GM18861 (cell line): Measurements from ENCODE around the gene GGT1.
"Not testable (repeated sequence)": the region's sequence is repeated elsewhere in the genome, so short reads cannot be mapped to it uniquely, and the experiment has no call there.

Source experiments
- ATAC-seq: cut with Tn5 transposase; IDR thresholded peaks from one replicate; pipeline ENCODE4 v1.9.1; 2021; ENCODE audit not compliant: unreplicated experiment

The GGT1 gene

DNA sequence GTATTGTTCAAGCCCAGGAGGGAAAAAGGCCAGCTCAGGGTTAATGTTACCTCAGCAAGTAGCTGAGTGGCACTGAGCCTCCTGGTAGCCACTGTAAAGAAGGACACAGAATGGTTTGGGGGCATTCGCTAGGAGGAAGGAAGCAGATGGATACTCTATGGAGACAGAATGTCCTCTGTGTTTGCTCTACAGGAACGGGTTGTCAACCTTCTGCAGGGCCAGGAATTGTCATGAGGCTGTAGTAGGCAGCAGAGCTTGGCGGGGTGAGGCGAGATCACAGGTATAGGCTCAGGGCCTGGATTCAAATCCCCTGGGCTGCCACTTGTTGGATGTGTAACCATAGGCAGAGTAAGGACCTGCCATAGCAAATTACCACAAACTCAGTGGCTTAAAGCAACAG, 7.1 kb upstream of the GGT1 start:
- ATAC-seq: no peak

DNA sequence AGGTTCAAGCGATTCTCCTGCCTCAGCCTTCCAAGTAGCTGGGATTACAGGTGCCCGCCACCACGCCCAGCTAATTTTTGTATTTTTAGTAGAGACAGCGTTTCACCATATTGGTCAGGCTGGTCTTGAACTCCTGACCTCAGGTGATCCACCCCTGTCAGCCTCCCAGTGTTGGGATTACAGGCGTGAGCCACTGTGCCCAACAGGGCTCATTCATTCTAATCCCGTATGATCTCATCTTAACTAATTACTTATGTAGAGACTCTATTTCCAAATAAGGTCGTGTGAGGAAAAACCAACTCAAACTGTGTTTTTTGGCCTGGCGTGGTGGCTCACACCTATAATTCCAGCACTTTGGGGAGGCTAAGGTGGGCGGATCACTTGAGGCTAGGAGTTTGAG, 5.9 kb upstream of the GGT1 start:
- not testable (repeated sequence) for ATAC-seq

DNA sequence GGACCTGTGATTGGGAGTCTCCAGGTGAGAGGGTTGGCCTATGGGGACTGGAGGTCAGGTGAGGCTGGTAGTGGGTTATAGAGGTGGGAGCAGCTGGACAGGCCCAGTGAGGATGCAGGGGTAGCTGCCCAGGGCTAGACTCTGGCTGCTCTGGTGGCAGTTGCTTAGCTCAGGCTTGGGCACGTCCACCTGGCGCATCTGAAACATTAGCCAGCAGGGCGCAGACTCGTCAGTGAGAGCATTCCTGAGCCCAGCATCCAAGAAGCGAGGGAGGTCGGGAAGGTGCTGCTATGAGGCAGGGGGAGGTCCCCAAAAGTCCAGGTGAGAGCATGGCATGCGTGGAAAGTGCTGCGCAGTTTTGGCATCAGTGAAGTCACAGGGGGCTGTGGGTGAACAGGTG, 3.5 kb upstream of the GGT1 start:
- ATAC-seq: no peak

DNA sequence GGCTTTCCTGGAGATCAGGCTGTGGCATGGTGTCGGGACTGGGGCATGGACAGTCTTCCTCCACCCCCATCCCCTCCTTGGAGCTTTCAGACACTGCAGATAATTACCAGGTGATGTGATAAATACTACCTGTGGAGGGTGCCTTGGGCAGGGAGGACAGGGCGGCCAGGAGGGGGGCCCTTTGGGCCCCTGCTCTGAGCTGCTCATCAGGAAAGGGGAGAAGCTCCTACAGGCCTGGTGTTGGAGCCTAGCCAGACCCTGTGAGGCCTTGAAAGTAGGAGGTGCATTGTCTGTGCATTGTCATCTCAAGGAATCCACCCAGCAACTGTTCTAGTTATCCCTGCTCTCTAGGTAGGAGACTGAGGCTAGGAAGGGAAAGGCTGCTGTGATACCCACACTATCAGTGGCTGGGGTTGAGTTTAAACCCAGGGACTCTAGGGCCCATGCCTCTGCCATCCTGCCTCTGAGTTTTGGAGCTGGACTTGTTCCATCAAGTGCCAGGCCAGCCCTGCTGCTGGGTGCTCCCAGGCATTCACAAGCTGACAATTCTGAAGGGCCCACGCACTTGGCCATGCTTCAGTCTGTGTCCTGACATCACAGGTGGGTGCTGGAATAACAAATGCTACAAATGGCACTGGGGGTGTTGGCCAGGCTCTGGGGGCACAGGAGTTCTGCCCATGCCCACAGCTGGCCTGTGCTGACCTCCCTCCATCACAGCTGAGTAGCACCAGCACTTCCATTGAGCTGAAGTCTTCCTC, 2.9 kb upstream of the GGT1 start:
- not testable (repeated sequence) for ATAC-seq

DNA sequence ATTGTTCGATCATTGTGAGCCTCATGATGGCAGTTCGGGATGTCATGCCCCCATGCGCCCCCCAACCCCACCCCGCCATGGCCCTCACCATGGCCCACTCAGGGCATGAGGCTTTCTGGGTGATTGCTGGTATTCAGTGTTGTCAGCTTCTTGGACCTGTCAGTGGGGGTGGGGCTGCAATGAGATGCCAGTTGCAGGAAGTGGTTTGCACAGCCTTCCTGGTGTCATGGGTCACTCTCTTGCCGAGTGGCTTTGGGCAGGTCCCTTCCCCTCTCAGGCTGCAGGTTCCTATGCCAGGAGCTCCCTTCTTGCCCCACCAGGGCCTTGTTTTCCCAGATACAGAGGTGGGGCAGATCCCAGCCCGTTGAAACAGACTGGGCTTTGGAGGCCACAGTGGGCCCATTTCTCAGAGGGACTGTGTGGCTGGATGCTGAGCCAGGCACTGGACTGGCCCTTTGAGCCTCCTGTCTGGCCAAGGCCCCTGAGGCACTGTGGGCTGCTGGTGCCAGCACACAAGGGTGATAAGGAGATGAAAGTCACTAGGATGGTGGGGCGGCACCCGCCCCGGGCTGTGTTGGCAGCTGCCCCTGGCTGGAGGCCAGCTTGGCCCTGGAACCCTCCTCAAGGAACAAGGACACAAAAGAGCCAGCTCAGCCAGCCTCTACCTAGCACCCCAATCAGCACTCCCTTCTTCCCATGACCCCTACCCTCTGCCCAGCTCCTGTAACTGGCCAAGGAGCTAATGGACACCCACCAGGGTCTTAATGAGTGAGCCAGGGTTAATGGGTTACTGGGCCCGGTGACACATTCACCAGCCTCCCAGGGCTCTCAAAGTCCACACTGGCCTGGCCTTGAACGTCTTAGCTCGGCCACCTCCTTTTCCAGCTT, 1.5 kb upstream of the GGT1 start:
- no peak for ATAC-seq

DNA sequence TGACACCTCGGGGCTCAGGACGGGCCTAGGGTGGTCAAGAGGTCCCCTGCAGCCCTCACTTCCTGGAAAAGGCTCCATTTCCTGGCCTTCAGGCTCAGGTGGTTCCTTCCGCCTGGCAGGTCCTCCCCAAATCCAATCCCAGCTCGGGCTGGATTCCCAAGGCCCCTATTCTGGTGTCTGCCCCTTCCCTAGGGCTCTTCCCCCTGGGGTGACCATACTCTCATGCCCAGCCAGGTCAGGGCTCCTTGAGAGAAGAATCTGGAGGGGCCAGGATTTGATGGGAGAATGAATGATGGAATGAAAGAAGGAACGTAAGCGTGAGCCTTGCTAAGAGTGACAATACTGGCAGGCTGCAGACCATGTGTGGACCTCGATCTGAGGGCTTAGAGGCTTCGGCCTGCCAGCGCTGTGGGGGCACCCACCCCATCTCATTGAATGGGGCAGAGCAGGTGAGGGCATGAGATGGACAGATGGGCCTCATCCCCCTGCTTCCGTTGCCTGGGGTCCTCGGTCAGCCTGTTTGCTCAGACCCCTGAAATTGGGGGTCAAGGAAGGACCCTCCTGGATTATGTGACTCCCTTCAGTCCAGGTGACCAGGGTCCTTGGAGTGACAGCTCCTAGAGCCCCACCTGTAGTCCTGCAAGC, 766 bp upstream of the GGT1 start:
- not testable (repeated sequence) for ATAC-seq

DNA sequence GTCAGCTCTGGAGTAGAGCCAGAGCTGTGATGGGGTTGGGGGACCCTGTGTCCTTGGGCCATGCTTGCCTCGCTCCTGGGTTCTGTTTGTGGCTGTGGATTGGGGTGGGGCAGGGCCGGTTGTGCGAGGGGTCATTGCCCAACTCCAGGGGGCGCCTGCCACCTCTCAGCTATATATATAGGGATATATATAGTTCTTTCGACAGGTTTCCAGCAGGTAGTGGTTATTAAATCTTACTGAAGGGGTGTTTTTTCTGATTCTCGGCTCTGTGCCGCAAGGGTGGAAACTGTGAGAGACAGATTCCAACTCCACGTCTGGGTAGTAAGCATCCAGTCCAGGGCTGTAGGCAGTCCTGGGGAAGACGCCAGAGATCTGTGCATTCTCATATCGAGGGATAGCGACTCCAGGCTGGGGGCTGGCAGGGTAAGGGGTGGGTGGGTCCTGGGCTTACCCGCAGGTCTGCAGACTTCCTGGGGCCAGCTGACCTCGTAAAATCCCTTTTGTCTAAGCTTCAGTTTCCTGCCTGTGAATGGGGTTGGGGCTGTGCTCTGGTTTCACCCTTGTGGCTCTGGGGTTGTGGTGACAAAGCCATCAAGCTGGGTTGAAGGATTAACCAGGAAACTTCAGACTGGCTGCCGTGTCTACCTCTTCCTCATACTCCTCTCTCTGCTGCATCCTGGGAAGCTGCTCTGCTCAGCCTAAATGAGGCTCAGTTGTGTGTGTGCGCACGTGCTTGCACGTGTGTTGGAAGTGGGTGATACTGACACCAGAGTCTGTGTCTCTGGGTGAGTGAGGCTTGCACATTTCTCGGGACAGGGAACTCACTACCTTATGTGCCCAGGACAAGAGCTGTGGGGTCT, 1.0 kb downstream of the GGT1 start:
- ATAC-seq: not testable (repeated sequence)

DNA sequence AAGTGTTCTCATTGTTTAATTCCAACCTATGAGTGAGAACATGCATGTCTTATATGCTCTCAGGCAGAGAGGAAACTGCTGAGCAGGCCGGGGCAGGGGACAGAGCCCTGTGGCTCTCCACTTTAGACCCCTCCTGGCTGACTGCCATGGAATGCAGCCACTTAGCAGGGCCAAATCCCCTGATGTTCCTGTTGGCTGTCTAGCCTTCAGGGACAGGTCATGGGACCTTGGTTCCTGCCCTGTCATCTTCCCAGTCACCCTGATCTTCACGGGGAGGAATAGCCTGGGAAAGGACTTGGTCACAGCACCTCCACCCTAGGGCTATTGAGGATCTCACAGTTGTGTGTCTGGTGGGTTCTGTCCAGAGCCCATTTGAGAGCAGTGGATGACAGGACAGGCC, 3.3 kb downstream of the GGT1 start:
- not testable (repeated sequence) for ATAC-seq

DNA sequence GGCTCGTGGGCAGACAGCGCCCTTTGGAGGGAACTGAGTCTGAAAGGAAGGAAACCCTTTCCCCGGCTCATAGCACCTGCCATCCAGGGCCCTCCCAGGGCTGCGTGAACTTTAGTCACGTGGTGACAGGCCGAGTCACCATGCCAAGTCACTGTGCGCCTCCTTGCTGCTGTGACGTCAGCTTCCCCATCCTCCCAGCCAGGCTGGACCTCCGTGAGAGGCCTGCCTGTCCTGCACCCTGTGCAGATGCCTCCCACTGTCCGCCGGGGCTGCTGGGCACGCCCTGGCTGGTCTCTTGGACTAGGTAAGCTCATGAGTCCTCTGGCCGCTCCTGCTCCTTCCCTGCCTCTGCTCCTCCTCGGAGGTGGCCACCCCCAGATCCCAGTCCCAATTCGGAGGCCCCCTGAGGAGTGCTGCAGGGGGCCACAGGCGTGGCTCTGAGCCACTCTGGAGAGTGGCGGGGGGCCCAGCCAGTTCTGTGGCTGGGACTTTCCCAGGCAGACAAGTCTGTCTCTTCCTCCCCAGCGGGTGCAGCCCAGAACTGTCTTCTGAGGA, 4.5 kb downstream of the GGT1 start:
- ATAC-seq: not testable (repeated sequence)

DNA sequence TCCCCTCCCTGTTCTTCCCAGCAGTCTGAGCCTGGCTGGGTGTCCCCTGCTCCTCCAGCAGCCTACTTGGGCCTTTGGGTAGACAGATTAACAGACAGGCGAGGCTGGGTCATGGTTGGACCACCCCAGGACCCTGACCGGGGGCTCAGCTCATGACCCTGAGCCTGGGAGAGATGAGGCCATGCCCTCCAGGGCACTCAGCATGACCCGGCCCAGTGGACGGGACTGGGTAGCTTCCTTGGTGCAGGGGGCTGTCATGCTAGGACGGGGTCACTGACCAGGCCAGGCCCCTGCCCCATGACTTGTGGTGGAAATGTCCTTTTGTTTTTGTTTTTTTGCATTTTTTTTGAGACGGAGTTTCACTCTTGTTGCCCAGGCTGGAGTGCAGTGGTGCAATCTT, 5.3 kb downstream of the GGT1 start:
- not testable (repeated sequence) for ATAC-seq

DNA sequence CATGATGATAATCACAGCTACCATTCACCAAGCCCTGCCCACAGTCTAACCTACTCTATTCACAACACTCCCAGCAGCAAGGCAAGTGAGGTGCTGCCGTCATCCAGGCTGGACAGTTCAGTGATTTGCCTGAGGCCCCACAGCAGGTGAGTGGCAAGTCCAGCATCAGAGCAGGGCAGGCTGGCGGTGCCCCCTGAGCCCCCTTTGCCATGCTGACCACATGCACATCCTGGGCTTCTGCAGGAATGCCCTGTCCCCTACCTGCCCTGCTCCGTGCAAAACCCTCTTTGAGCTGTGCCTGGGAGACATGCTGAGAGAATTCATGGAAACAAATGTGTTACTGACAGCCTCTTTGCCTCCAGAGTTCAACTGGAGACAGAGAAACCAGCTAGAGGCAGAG, 6.9 kb downstream of the GGT1 start:
- ATAC-seq: not testable (repeated sequence)

DNA sequence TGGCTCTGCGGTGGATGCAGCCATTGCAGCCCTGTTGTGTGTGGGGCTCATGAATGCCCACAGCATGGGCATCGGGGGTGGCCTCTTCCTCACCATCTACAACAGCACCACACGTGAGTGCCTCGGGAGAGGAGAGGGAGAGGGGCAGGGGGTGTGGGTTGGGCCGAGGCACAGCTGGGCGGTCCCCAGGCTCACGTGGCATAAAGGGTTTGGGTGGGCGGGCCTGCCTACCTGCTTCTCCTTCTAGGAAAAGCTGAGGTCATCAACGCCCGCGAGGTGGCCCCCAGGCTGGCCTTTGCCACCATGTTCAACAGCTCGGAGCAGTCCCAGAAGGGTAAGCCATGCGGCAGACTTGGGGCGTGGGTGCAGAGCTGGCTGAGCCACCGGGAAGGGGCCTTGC, 11.8 kb downstream of the GGT1 start:
- ATAC-seq: not testable (repeated sequence)

DNA sequence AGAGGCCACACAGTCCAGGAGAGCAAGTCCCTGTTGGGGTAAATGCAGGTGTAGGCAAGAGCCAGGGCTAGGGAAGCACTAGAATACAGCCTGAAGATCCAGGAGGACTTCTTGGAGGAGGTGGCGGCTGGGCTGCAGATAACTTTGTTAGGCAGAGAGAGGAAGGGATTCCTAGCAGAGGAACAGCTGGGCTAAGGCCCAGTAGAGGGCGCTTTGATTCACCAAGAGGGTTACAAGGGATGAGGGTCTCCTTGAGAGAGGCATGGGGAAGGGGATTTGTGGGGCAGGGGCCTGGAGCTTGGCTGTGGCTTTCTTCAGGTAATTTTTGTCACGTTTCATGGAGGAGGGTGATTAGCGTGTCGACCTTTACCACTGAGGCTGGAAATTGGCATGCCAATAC, 18.3 kb downstream of the GGT1 start:
- not testable (repeated sequence) for ATAC-seq

DNA sequence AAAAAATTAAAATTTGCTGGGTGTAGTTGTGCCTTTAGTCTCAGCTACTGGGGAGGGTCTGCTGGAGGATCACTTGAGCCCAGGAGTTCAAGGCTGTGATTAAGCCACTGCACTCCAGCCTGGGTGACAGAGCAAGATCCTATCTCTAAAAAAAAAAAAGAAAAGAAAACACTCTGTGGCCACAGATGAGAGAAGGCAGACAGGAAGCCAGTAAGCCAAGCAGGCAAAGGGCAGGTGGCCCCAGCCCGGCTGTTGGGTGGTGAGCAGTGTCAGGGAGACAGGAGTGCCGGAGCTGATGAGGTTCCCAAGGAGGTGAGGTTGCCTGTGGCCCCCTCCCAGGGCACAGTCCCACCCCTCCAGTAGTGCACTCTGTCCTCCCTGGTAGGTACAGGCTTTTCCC, 19.6 kb downstream of the GGT1 start:
- ATAC-seq: not testable (repeated sequence)

DNA sequence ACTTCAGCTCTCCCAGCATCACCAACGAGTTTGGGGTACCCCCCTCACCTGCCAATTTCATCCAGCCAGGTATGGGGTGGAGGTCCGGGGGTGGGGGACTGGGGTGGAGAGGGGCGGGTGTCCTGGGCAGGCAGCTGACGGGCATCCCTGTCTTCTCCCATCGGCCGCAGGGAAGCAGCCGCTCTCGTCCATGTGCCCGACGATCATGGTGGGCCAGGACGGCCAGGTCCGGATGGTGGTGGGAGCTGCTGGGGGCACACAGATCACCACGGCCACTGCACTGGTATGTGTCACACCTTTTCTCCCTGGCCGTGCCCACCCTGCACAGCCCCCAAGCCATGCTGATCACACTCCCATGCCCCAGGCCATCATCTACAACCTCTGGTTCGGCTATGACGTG, 24.9 kb downstream of the GGT1 start:
- not testable (repeated sequence) for ATAC-seq

DNA sequence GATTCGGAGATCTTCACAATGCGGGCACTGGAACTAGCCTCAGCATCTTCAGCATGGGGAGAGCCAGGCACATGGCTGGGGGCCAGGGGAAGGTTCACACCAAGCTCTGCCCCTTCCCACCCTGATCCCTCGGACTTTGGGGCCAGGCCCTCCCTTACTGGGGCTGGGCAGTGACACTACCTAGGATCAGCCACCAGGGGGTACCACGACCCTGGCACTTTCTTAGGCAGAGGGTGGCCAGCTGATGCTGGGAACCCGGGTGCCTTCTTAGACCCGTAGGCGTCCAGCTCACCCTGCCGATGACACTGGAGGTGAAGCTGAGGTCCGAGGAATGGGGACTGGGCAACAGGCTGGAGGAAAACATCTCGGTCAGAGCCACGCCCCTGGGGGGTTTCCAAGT, 26.1 kb downstream of the GGT1 start:
- ATAC-seq: not testable (repeated sequence)

DNA sequence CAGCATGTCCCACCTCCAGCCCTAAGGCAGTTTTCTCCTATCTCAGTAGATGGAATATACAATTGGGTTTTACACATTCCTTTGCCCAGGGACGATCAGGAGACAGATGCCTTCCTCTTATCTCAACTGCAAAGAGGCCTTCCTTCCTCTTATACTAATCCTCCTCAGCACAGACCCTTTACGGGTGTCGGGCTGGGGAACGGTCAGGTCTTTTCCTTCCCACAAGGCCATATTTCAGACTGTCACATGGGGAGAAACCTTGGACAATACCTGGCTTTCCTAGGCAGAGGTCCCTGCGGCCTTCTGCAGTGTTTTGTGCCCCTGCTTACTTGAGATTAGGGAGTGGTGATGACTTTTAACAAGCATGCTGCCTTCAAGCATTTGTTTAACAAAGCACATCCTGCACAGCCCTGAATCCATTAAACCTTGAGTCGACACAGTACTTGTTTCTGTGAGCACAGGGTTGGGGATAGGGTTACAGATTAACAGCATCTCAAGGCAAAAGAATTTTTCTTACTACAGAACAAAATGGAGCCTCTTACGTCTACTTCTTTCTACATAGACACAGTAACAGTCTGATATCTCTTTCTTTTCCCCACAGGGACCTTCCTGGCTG, 27.9 kb downstream of the GGT1 start:
- not testable (repeated sequence) for ATAC-seq

DNA sequence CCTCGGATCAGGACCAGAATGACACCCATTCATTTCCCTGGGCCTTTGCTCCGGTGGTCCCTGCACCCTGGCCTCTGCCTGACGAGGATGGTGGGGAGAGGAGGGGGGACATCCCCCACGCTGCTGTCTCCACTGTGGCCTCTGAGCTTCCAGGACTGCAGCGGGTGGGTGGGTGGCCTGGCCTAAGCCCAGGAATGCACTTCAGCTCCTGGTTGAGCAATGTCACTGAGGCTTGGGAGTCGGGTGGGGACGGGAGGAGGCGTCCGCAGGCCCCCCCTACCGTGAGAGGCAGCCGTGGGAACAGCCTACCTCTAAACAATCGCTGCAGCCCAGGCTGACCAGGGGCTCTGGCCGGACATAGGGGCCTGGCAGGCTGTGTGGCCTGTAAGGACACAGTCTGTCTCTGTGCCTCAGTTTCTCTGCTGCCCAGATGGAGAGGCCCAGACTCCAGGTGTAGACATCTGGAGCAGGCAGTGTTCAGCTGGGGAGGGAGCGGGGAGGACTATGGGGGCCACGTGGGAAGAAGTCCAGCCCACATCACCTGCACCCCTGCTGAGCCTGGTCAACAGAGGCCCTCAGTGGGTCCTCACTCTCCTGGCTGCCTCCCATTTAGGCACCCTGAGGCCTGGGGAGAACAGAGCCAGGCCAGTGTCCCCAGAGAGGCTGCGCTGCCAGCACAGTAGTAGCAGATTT, 28.6 kb downstream of the GGT1 start:
- ATAC-seq: not testable (repeated sequence)

DNA sequence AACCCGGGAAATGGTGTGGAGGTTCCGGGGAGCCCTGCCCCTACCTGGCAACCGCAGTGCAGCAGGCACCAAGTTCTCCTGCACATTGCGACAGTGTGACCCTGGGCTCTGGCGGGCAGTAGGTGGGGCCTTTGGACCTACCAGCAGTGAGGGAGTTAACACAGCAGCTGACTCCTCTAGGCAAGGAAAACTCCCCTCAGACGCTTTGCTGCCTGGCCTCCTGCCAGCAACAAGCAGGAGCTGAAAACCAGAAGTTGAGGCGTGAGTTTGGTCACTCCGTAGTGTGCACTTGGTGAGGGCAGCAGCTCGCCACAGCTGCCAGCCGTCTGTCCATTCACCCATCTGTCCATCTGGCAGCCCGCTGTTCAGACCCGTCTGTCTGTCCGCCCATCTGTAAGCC, 29.6 kb downstream of the GGT1 start:
- not testable (repeated sequence) for ATAC-seq
